ENCODE results near the gene UBAP1L.
"Not testable (repeated sequence)": the region's sequence is repeated elsewhere in the genome, so short reads cannot be mapped to it uniquely, and the experiment has no call there.

The UBAP1L gene

GRCh38 chr15:65076486-65077290 lies 38.3 kb downstream of the UBAP1L start, which contains the start of gene KBTBD13:
Gene KBTBD13, plus strand, starts transcription at chr15:65076746. Its CDS starts 70 bp downstream, at chr15:65076816.
- H3K27ac ChIP-seq = no peak within 1 kb of the TSS
- H3K4me1 ChIP-seq (ENCODE audit: low read depth, poor library complexity, severe bottlenecking) = no peaks in the 10 kb centered on the region
- H4K20me1 ChIP-seq (ENCODE audit: insufficient read depth) = no peaks in the 10 kb centered on the region
- no peaks in the 10 kb centered on the region; the same call in 1 of the 2 replicates for H3K27me3 ChIP-seq (ENCODE audit: insufficient read depth, low read depth)
- H3K79me2 ChIP-seq (ENCODE audit: insufficient read depth, low read depth) = no peaks in the 10 kb centered on the region
- no peak within 1 kb of the TSS for H3K9ac ChIP-seq
- no peak within 1 kb of the TSS for H2AFZ ChIP-seq (ENCODE audit: low read depth)
- no peak within 1 kb of the TSS for H3K4me3 ChIP-seq (IDR thresholded peaks at IDR 0.05; ENCODE audit: insufficient read depth, low read depth, low read length)
- H3K4me2 ChIP-seq = no peak within 1 kb of the TSS
- H3K36me3 ChIP-seq (ENCODE audit: insufficient read depth) = no peaks in the 10 kb centered on the region
- no peak for TF ChIP-seq CTCF (conservative IDR thresholded peaks at IDR 0.05; ENCODE audit: low read depth, low read length)

GRCh38 chr15:65075607-65076395 lies 39.2 kb downstream of the UBAP1L start:
- not testable (repeated sequence) for H3K4me2 ChIP-seq; H3K9ac ChIP-seq; H3K27me3 ChIP-seq (ENCODE audit: insufficient read depth, low read depth); H3K79me2 ChIP-seq (ENCODE audit: insufficient read depth, low read depth); H3K4me3 ChIP-seq (IDR thresholded peaks at IDR 0.05; ENCODE audit: insufficient read depth, low read depth, low read length); H2AFZ ChIP-seq (ENCODE audit: low read depth); H4K20me1 ChIP-seq (ENCODE audit: insufficient read depth); H3K36me3 ChIP-seq (ENCODE audit: insufficient read depth); H3K4me1 ChIP-seq (ENCODE audit: low read depth, poor library complexity, severe bottlenecking); H3K27ac ChIP-seq

- H3K4me1 ChIP-seq (ENCODE audit: low read depth, poor library complexity, severe bottlenecking); H3K27ac ChIP-seq; H2AFZ ChIP-seq (ENCODE audit: low read depth); H3K79me2 ChIP-seq (ENCODE audit: insufficient read depth, low read depth); H3K9ac ChIP-seq; H3K4me2 ChIP-seq; H3K4me3 ChIP-seq (IDR thresholded peaks at IDR 0.05; ENCODE audit: insufficient read depth, low read depth, low read length); H3K27me3 ChIP-seq (ENCODE audit: insufficient read depth, low read depth); H4K20me1 ChIP-seq (ENCODE audit: insufficient read depth); H3K36me3 ChIP-seq (ENCODE audit: insufficient read depth): not testable (repeated sequence)
These were observed 40.1 kb downstream of the UBAP1L start for GRCh38 chr15:65074946-65075345.

- Histone ChIP-seq H4K20me1 (ENCODE audit: insufficient read depth) (no peaks in the 10 kb centered on the region), H2AFZ (ENCODE audit: low read depth) (no peak overlapping the region), H3K27me3 (ENCODE audit: insufficient read depth, low read depth) (no peaks in the 10 kb centered on the region), H3K4me2 (no peak overlapping the region), H3K27ac (no peak overlapping the region), H3K4me1 (ENCODE audit: low read depth, poor library complexity, severe bottlenecking) (no peaks in the 10 kb centered on the region), H3K79me2 (ENCODE audit: insufficient read depth, low read depth) (no peaks in the 10 kb centered on the region), H3K4me3 (IDR thresholded peaks at IDR 0.05; ENCODE audit: insufficient read depth, low read depth, low read length) (no peak overlapping the region), H3K9ac (no peak overlapping the region), H3K36me3 (ENCODE audit: insufficient read depth) (no peaks in the 10 kb centered on the region)
- TF ChIP-seq CTCF (conservative IDR thresholded peaks at IDR 0.05; ENCODE audit: low read depth, low read length) = no peak
These were observed 42.4 kb downstream of the UBAP1L start for GRCh38 chr15:65072617-65073016.

- Histone ChIP-seq H4K20me1 (ENCODE audit: insufficient read depth) (no peaks in the 10 kb centered on the region), H3K36me3 (ENCODE audit: insufficient read depth) (no peaks in the 10 kb centered on the region), H3K4me3 (IDR thresholded peaks at IDR 0.05; ENCODE audit: insufficient read depth, low read depth, low read length) (no peak overlapping the region), H3K27me3 (ENCODE audit: insufficient read depth, low read depth) (no peaks in the 10 kb centered on the region), H3K4me1 (ENCODE audit: low read depth, poor library complexity, severe bottlenecking) (no peaks in the 10 kb centered on the region), H3K9ac (no peak overlapping the region), H2AFZ (ENCODE audit: low read depth) (no peak overlapping the region), H3K4me2 (no peak overlapping the region), H3K79me2 (ENCODE audit: insufficient read depth, low read depth) (no peaks in the 10 kb centered on the region), H3K27ac (no peak overlapping the region)
- TF ChIP-seq CTCF (conservative IDR thresholded peaks at IDR 0.05; ENCODE audit: low read depth, low read length) = no peak
These were observed 43.0 kb downstream of the UBAP1L start for GRCh38 chr15:65072027-65072426.

Measured in KMS-11 (cell line).